Inflammatory macrophage (primary cell): ENCODE results near the gene SAPCD2.
"Not testable (repeated sequence)": the region's sequence is repeated elsewhere in the genome, so short reads cannot be mapped to it uniquely, and the experiment has no call there.

Experiments used
- DNase-seq, 2 donors: peaks; one replicate each; pipeline ENCODE4 v3.0.0-alpha.2; 2020 to 2022
- total RNA-seq, 18 experiments: gene quantifications; one replicate each; lab custom pipeline; 2026; ENCODE audit warnings: mixed read lengths in 6 of 18, inconsistent platforms in 2 of 18; lab: John Stamatoyannopoulos, UW

SAPCD2 gene, protein sequence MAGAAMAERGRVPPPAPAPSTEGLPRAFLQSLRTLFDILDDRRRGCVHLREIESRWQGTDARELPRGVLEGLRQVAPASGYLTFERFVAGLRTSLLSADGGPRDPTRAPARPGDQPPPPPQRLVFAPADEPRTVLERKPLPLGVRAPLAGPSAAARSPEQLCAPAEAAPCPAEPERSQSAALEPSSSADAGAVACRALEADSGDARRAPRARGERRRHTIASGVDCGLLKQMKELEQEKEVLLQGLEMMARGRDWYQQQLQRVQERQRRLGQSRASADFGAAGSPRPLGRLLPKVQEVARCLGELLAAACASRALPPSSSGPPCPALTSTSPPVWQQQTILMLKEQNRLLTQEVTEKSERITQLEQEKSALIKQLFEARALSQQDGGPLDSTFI
- total RNA-seq = 1.2 to 28.4 (median 12.2) reads per million in 18 experiments

GRCh38 chr9:137070201-137070905 is at the start of gene SAPCD2:
Gene SAPCD2, minus strand, starts transcription at chr9:137070557. Its CDS starts 97 bp downstream, at chr9:137070460.
- DNase-seq = peak; percentile 94

GRCh38 chr9:137118092-137118603 is 47.8 kb upstream of the SAPCD2 start:
- not testable (repeated sequence) for DNase-seq

- DNase-seq = no peak
Observed at GRCh38 chr9:137117269-137117731, 46.9 kb upstream of the SAPCD2 start.

GRCh38 chr9:137116728-137117127 is 46.4 kb upstream of the SAPCD2 start:
- no peak for DNase-seq

DNA sequence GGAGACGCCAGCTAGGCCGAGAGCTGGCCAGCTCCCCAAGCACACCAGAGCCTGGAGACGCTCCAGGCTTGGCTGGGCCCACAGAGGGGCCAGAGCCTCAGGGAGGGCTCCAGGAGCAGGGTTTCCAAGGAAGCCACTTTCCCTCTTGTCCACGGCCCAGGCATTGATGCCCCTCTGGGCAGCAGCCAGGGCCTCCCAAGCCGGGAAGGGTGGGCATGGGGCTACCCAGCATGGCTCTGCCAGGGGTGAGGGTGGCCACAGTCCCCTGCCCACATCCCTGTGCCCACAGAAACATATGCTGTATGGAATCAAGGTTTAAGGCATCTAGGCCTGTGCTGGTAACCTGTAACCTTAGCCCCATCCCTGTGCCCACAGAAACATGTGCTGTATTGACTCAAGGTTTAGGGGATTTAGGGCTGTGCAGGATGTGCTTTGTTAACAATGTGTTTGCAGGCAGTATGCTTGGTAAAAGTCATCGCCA is 45.7 kb upstream of the SAPCD2 start:
- DNase-seq = no peak

GRCh38 chr9:137115394-137116026 is 45.2 kb upstream of the SAPCD2 start:
- no peak for DNase-seq

DNA sequence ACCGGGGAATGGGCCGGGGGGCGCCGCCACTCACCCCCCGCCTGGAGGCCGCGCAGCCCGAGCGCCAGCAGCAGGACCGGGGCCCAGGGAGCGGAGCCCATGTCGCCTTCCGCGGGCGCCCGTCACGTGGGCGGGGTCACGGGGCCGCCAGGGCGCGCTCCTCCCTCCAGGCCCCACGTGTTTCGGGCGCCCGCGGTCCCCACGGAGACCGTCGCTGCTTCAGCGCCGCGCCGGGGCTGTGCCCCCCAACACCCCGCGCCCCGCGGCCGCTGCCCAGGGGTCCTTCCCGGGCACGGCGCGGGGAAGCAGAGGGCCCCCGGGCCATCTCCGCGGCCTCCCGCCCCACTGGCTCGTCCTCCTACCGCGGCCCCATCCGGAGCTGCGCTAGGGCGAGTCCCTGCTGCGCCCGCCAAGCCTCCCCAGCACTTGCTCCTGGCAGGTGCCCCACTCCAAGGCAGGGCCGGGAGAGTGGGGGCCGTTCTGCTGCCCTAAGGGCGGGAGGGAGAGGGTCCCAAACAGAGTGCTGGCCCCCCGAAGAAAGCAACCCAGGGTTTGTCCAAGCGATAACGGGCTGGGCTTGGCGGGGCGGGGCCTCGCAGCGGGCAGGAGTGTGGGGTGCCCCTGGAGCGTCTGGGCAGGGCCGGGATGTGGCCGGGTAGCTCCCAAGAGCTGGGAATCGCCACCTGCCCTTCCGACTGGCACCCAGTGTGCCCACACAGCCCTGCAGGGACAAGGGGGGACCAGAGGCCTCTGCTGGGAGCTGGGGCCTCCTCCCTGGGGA is 44.4 kb upstream of the SAPCD2 start, which contains the start of gene DPP7:
DPP7 (minus strand) TSS at position 121 of the 781 bp plus-strand sequence; CDS start at position 101, 20 bp downstream.
- peak; percentile 60 to 84 for DNase-seq

DNA sequence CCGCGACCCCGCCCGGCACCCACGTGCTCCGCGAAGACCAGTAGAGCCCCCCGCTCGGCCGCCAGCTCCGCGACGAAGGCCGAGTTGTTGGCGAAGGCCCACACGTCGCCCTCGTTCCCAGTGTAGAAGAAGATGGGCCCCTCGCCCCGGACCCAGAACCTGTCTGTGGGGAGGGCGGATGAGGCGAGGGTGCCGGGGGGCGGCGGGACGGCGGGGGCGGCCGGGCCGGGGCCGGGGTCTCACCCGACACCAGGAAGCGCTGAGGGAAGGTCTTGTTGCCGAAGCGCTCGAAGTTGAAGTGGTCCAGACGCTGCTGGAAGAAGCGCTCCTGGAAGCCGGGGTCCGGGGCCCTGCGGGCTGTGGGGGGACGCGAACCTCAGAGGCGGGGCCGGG is 43.9 kb upstream of the SAPCD2 start:
- DNase-seq = no peak

DNA sequence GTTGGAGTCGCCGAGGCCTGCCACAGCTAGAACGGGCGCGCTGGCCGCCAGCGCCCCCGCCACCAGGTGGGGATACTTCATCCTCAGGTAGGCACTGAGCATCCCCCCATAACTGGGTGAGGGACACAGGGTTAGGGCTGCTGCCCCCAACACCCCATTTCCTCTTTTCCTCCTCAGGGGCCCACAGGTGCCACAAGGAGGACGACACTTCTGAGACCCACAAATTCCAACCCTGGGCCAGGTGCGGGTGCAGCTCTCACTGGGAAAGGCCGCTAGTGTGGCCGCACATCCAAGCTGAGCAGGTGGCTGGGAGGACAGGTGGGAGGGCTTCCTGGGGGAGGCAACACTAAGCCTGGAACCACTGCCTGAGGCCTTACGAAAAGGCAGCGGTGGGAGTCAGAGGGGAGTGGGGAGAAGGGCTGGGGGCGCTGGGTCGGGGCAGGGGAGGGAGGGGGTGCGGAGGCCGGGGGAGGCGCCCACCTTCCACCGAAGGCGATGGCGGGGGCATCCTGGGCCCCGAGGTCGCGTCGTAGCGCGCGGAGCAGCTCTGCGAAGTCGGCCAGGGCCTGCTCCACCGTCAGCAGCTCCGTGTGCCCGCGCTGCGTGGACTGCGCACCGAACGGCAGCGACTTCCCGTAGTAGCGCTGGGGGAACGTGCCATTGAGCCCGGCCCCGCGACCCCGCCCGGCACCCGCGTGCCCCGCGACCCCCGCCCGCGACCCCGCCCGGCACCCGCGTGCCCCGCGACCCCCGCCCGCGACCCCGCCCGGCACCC is 43.2 kb upstream of the SAPCD2 start:
- peak in 1 of 2 donors; percentile 38 for DNase-seq

DNA sequence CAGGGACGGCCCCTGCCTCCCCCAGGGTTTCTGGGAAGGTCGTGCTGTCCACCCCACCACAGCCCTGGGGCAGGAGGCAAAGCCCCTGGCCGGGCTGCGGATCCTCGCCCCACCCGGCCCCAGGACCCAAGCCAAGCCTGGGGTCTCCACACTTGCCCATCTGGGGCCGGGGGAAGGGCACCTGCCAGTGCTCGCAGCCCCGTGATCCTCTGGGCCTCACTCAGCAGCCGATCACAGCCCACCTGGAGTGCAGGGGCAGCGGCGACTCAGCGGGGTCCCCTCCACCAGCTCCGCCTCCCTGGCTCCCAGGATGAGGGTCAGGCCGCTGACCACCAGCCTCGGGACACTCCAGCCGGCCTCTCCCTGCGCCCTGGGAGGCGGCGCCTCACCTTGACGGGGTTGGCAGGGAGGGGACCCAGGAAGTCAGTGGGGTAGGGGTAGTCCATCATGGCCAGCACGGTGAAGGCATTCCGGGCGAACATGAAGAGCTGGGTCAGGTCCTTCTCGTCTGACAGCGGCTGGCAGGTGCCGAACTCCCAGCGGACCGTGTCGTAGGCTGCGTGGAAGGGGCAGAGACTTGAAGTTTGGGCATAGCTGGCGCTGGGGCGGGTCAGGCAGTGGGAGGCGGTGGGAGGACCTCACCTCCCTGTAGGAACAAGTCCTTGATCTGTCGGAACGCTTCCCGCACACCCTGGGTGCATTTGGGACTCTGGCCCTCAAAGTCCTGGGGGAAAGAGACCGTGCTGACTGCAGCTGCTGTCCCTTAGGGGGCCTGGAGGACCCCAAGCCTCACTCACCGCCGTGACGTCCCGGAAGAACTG is 42.4 kb upstream of the SAPCD2 start:
- DNase-seq = no peak

GRCh38 chr9:137111788-137112563 is 41.6 kb upstream of the SAPCD2 start:
- DNase-seq = no peak

- DNase-seq = no peak
Observed at GRCh38 chr9:137110911-137111787, 40.8 kb upstream of the SAPCD2 start.

- no peak for DNase-seq
Observed at GRCh38 chr9:137110147-137110910, 40.0 kb upstream of the SAPCD2 start.

- DNase-seq = no peak
Observed at GRCh38 chr9:137109250-137110146, 39.1 kb upstream of the SAPCD2 start.

DNA sequence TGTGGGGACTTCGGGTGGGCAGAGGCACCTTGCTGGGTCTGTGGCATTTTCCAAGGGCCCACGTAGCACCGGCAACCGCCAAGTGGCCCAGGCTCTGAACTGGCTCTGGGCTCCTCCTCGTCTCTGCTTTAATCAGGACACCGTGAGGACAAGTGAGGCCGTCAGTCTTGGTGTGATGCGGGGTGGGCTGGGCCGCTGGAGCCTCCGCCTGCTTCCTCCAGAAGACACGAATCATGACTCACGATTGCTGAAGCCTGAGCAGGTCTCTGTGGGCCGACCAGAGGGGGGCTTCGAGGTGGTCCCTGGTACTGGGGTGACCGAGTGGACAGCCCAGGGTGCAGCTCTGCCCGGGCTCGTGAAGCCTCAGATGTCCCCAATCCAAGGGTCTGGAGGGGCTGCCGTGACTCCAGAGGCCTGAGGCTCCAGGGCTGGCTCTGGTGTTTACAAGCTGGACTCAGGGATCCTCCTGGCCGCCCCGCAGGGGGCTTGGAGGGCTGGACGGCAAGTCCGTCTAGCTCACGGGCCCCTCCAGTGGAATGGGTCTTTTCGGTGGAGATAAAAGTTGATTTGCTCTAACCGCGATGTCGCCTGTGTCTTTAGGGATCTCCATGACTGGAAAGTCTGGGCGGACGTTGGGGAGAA is 38.4 kb upstream of the SAPCD2 start:
- DNase-seq = no peak

DNA sequence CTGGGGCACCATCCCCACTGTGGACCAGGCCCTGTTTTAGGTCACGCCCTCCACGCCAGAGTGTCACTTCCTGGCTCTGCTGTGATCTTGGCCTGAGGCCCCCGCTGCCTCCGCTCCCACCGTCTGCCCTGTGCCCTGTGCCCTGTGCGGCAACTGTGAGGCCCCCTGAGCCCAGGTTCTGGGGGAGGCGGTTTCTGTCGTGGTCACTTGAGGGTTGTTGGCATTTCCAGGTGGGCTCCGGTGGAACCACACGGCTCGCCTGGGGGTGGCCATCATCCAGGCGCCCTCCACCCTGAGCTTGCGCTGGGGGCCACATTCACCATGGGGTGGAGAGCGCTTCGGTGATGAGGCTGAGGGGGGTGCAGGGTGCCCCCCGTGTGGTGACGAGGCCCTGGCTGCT is 37.6 kb upstream of the SAPCD2 start:
- no peak for DNase-seq
